Loucy (cell line): ENCODE results near the gene PSMG4.

Source experiments
- H2AFZ ChIP-seq: fragments of 200-600 bp; sonication (generic); 2 replicates; pipeline ENCODE4 v1.6.0; 2016; ENCODE audit warnings: antibody characterized with exemption, mild to moderate bottlenecking, low read length, moderate library complexity
- H3F3A ChIP-seq: fragments of 200-600 bp; 2 replicates; pipeline ENCODE4 v1.6.0; 2016; ENCODE audit warnings: antibody characterized with exemption, low read depth, mild to moderate bottlenecking
- H3K27me3 ChIP-seq: fragments of 200-600 bp; sonication (generic); 2 replicates; pipeline ENCODE4 v1.6.1; 2014; ENCODE audit warnings: low read length, mild to moderate bottlenecking; ENCODE audit not compliant: insufficient read depth, poor library complexity, severe bottlenecking
- H3K36me3 ChIP-seq: fragments of 200-600 bp; sonication (generic); 2 replicates; pipeline ENCODE4 v1.6.1; 2016; ENCODE audit warnings: low read length; ENCODE audit not compliant: insufficient read depth
- H3K4me1 ChIP-seq: fragments of 200-600 bp; sonication (generic); 2 replicates; pipeline ENCODE4 v1.5.1; 2014; ENCODE audit warnings: low read length, mild to moderate bottlenecking; ENCODE audit not compliant: insufficient read depth, poor library complexity, severe bottlenecking
- H3K4me2 ChIP-seq: fragments of 200-600 bp; sonication (generic); 2 replicates; pipeline ENCODE4 v1.6.0; 2014; ENCODE audit warnings: antibody characterized with exemption, low read length, low read depth, mild to moderate bottlenecking; ENCODE audit not compliant: poor library complexity, severe bottlenecking
- H3K4me3 ChIP-seq: fragments of 200-600 bp; sonication (generic); 2 replicates; pipeline ENCODE4 v1.5.1; 2014; ENCODE audit warnings: low read length, mild to moderate bottlenecking, mixed read lengths; ENCODE audit not compliant: poor library complexity, severe bottlenecking
- H3K79me2 ChIP-seq: fragments of 200-600 bp; sonication (generic); 2 replicates; pipeline ENCODE4 v1.6.1; 2014; ENCODE audit warnings: low read length; ENCODE audit not compliant: insufficient read depth
- H3K9ac ChIP-seq: fragments of 200-600 bp; sonication (generic); 2 replicates; pipeline ENCODE4 v1.6.0; 2014; ENCODE audit warnings: mild to moderate bottlenecking, low read depth, low read length, moderate library complexity; ENCODE audit not compliant: poor library complexity, severe bottlenecking
- H3K9me2 ChIP-seq: fragments of 200-600 bp; sonication (generic); replicated peaks from 2 replicates; pipeline ENCODE4 v1.6.1; 2016; ENCODE audit warnings: low read depth, low read length, mixed read lengths
- H3K9me3 ChIP-seq: fragments of 200-600 bp; sonication (generic); 2 replicates; pipeline ENCODE4 v1.6.1; 2014; ENCODE audit warnings: mild to moderate bottlenecking, antibody characterized with exemption, low read length, low read depth; ENCODE audit not compliant: insufficient read depth
- H4K20me1 ChIP-seq: fragments of 200-600 bp; sonication (generic); 2 replicates; pipeline ENCODE4 v1.6.0; 2014; ENCODE audit warnings: antibody characterized with exemption, low read length, mild to moderate bottlenecking; ENCODE audit not compliant: insufficient read depth, poor library complexity, severe bottlenecking
- EZH2phosphoT487 ChIP-seq: fragments of 200-600 bp; IDR thresholded peaks from 2 replicates; pipeline ENCODE4 v1.6.1; 2018; ENCODE audit warnings: antibody characterized with exemption, mild to moderate bottlenecking, moderate library complexity, borderline replicate concordance
- TF ChIP-seq, protein P1 (sequence below): fragments of 200-600 bp; sonication (generic); conservative IDR thresholded peaks from 2 replicates; pipeline ENCODE4 v1.5.1; 2014; ENCODE audit warnings: mild to moderate bottlenecking, antibody characterized with exemption, low read length

Gene PSMG4

DNA sequence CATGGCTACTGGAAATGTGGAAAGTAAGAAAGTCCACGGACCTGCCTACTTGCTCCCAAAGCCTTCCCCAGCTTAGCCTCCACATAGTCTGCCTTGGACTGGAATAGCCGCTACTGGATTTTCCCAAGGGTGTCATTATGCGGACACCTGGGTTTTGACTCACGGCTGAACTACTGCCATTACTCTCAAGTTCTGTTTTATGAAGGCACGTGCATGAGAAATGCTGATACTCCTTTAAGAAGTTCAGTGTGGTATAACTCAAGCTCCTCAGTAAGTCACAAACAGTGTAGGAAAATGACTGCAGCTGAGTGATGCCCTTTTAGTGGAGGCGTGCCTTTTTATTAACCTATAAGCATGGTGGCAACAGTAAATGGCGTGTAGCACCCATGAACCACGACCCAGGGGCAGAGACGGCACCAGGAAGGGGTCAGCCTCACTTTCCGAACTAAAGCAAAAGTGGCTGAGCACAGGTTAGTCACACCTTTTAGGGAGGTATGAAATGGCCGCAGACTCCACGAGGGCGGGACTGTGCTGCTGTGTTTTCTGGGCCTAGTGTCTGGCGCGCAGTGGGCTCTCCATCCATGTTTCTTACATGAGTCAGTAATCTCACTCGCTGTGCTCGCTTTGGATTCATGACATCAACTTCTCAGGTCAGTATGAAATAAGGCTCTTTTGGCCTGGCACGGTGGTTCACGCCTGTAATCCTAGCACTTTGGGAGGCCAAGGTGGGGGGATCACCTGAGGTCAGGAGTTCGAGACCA, 23.9 kb downstream of the PSMG4 start:
- Histone ChIP-seq H3K9ac (no peak overlapping the region), H4K20me1 (no peaks in the 10 kb centered on the region), H3K4me1 (peaks cover 13% of the 10 kb centered on the region), H2AFZ (no peak overlapping the region), H3K4me3 (no peak overlapping the region), H3K9me2 (no peaks in the 10 kb centered on the region), H3K27me3 (no peaks in the 10 kb centered on the region), H3F3A (no peaks in the 10 kb centered on the region), H3K79me2 (no peaks in the 10 kb centered on the region), H3K36me3 (no peaks in the 10 kb centered on the region), H3K4me2 (no peak overlapping the region), H3K9me3 (no peaks in the 10 kb centered on the region)
- TF ChIP-seq EZH2phosphoT487 = no peak
- TF ChIP-seq, protein P1, sequence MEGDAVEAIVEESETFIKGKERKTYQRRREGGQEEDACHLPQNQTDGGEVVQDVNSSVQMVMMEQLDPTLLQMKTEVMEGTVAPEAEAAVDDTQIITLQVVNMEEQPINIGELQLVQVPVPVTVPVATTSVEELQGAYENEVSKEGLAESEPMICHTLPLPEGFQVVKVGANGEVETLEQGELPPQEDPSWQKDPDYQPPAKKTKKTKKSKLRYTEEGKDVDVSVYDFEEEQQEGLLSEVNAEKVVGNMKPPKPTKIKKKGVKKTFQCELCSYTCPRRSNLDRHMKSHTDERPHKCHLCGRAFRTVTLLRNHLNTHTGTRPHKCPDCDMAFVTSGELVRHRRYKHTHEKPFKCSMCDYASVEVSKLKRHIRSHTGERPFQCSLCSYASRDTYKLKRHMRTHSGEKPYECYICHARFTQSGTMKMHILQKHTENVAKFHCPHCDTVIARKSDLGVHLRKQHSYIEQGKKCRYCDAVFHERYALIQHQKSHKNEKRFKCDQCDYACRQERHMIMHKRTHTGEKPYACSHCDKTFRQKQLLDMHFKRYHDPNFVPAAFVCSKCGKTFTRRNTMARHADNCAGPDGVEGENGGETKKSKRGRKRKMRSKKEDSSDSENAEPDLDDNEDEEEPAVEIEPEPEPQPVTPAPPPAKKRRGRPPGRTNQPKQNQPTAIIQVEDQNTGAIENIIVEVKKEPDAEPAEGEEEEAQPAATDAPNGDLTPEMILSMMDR = no peak

DNA sequence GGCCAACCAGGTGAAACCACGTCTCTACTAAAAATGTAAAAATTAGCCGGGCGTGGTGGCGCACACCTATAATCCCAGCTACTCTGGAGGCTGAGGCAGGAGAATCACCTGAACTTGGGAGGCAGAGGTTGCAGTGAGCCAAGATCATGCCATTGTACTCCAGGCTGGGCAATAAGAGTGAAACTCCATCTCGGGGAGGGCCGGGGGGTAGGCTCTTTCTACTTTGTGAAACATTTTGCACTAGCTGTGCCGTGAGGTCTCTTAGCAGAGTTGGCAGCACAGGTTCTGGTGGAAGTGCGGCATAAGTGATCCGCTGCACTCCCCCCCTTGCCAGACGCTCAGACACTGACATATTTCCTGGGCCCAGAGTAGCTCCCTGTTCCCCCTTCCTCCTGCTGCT, 24.5 kb downstream of the PSMG4 start:
- H4K20me1 ChIP-seq = no peaks in the 10 kb centered on the region
- H3K36me3 ChIP-seq = no peaks in the 10 kb centered on the region
- H3K9me3 ChIP-seq = no peaks in the 10 kb centered on the region
- TF ChIP-seq, protein P1 = no peak
- TF ChIP-seq EZH2phosphoT487 = no peak
- no peaks in the 10 kb centered on the region for H3K27me3 ChIP-seq
- H3F3A ChIP-seq = no peaks in the 10 kb centered on the region
- no peak overlapping the region for H3K4me3 ChIP-seq
- H3K9me2 ChIP-seq = no peaks in the 10 kb centered on the region
- no peak overlapping the region for H3K4me2 ChIP-seq
- H3K4me1 ChIP-seq = peaks cover 13% of the 10 kb centered on the region
- no peak overlapping the region for H2AFZ ChIP-seq
- H3K9ac ChIP-seq = no peak overlapping the region
- no peaks in the 10 kb centered on the region for H3K79me2 ChIP-seq

DNA sequence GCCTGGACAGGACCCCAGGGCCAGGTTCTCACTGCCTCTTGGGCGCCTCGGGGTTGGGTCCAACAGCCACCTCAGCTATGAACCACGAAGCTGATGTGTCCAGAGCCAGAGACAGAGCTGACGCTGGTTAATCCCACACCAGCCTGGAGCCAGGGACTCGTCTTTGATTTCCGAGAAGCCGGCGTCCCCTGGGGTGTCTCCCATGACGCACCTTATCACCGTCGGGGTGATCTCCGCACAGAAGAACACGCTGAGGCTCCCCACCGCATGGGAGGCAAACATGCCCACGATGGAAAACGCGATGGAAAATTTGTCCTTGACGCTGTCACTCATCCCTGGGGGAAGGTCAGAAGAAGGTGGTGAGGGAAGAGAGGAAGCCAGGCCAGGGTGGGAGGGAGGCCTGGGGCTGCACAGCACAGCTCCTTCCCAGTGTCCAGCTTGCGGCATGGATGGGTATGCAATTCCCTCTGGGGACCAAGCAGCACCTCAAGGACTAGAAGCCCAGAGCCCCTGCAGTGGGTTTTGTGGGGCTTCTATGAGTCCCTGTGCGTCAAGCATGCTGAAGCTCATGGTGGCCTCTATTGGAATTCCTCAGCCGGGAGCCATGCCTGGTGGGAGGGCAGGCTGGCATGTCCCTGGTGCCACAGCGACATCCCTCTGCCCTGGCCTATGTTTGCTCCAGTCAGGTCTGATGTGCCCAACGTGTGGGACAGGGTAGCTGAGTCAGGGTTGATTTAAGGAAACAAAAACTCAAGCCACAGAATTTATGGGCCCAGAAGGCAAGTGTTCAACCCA, 25.1 kb downstream of the PSMG4 start:
- H3K9me3 ChIP-seq = no peaks in the 10 kb centered on the region
- peaks cover 13% of the 10 kb centered on the region for H3K4me1 ChIP-seq
- H4K20me1 ChIP-seq = no peaks in the 10 kb centered on the region
- no peaks in the 10 kb centered on the region for H3F3A ChIP-seq
- H2AFZ ChIP-seq = no peak overlapping the region
- no peaks in the 10 kb centered on the region for H3K27me3 ChIP-seq
- H3K4me2 ChIP-seq = no peak overlapping the region
- no peak overlapping the region for H3K9ac ChIP-seq
- H3K9me2 ChIP-seq = no peaks in the 10 kb centered on the region
- no peaks in the 10 kb centered on the region for H3K36me3 ChIP-seq
- TF ChIP-seq EZH2phosphoT487 = no peak
- TF ChIP-seq, protein P1 = no peak
- no peaks in the 10 kb centered on the region for H3K79me2 ChIP-seq
- H3K4me3 ChIP-seq = no peak overlapping the region
